ENCODE data around the gene CDC5L.

The CDC5L gene

GRCh38 chr6:44375071-44375470 is 12.4 kb upstream of the CDC5L start:
- no peak for DNase-seq

DNA sequence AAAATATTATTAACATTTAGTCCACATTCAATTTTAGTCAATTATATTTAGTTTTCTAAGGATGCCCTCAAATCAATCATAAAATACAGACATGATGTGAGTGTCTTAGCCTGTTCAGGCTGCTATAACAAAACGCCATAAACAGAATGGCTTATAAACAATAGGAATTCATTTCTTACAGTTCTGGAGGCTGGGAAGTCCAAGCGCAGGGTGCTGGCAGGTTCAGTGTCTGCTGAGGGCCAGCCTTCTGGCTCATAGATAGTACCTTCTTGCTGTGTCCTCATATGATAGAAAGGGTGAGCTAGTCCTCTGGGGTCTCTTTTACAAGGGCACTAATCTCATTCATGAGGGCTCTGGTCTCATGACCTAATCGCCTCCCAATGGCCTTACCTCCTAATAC is 10.0 kb upstream of the CDC5L start:
- no peak for DNase-seq

- DNase-seq = no peak
These were observed 9.5 kb upstream of the CDC5L start for GRCh38 chr6:44377971-44378370.

- DNase-seq = no peak
These were observed 5.8 kb upstream of the CDC5L start for GRCh38 chr6:44381739-44382138.

DNA sequence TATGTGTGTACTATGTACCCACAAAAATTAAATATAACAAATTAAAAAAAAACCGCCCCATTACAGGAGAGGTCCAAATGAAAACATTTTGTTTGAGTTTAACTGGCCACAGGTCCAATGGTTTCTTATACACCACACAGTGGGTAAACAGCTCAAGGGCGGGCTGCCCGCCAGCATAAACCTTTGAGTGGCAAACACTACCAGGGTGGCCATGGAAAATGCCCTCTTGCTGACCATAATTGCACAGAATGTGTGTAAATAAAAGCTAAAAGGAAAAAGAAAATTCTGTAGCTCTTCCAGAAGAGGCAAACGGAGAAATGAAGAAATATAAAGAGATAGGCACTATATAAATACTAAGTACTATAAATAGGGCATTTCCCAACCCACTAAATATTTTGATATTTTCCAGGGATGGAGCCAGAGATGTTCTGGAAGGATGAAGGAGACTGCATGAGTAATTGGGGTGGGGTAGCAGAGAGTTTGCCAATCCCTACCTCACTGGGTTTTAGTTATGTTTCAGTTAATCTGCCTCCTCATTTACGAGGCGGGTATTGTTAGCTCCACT is 1.1 kb upstream of the CDC5L start:
- DNase-seq = no peak

- no peak for DNase-seq
These were observed 569 bp upstream of the CDC5L start for GRCh38 chr6:44386929-44387345.

DNA sequence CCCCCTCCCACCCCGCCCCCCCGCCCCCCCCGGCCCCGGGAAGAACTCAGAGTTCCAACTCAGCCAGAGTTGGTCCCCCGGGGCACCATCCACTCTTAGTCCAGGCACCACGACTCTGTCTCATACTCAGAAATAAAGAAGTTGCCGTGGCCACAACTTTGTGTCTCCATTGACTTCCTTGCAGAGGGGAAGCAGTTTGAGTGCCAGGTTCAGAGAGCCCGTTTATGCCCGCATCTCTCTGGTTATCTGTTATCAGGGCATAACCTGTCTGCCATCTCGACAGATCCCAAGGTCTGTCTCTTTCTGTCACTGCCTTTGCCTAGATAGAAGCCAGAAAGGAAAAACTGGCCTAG is 605 bp downstream of the CDC5L start:
- peak in 1 of 2 experiments; percentile 53 for DNase-seq

DNA sequence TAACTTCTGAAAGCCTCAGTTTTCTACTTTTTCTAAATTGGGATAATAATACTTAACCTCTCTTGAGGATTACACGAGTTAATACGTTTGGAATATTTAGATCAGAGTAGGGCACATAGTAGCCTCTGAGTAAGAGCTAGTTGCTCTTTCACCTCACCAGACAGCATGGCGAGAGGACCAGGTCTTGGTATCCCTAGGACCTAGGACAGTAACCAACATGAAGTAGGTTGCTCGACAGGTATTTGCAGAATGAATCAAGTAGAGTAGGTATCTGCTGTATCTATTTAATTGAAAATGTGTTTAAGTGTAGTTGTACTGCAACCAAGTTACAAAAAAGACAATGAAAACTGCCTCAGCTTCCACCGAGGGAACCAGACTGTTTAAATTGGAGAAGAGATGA is 1.4 kb downstream of the CDC5L start:
- DNase-seq = no peak

GRCh38 chr6:44390158-44390683 is 2.7 kb downstream of the CDC5L start:
- no peak for DNase-seq

GRCh38 chr6:44395501-44395900 is 8.0 kb downstream of the CDC5L start:
- DNase-seq = no peak

- no peak for DNase-seq
These were observed 9.5 kb downstream of the CDC5L start for GRCh38 chr6:44396968-44397367.

- no peak for DNase-seq
These were observed 10.1 kb downstream of the CDC5L start for GRCh38 chr6:44397424-44398164.

- no peak for DNase-seq
These were observed 12.5 kb downstream of the CDC5L start for GRCh38 chr6:44399991-44400390.

- no peak for DNase-seq
These were observed 13.1 kb downstream of the CDC5L start for GRCh38 chr6:44400572-44400971.

GRCh38 chr6:44401138-44401537 is 13.6 kb downstream of the CDC5L start:
- DNase-seq = no peak

DNA sequence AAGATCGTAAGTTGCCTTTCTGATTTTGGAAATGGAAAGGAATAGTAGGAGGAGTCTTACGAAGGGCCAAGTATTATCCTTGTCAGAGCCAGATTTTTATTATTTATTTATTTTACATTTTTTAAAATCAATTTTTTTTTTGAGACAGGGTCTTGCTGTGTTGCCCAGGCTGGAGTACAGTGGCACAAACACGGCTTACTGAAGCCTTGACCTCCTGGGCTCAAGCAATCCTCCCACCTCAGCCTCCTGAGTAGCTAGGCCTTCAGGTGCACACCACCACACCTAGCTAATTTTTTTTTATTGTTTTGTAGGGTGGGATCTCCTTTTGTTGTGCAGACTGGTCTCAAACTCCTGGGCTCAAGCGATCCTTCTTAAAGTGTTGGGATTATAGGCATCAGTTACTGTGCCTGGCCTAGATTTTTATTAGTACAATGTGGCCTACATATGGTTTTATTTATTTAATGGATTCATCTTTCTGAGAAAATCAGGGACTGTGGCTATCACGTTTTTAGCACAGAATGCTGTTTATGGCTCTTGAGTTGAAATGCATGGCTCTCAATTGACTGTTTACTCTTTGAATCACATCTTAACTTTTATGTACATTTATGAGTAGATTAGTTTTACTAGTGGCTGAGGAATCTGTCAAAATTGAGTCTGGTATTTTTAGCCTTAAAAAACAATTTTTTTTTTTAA is 16.7 kb downstream of the CDC5L start:
- no peak for DNase-seq

GRCh38 chr6:44404715-44405099 is 17.2 kb downstream of the CDC5L start:
- DNase-seq = no peak

DNA sequence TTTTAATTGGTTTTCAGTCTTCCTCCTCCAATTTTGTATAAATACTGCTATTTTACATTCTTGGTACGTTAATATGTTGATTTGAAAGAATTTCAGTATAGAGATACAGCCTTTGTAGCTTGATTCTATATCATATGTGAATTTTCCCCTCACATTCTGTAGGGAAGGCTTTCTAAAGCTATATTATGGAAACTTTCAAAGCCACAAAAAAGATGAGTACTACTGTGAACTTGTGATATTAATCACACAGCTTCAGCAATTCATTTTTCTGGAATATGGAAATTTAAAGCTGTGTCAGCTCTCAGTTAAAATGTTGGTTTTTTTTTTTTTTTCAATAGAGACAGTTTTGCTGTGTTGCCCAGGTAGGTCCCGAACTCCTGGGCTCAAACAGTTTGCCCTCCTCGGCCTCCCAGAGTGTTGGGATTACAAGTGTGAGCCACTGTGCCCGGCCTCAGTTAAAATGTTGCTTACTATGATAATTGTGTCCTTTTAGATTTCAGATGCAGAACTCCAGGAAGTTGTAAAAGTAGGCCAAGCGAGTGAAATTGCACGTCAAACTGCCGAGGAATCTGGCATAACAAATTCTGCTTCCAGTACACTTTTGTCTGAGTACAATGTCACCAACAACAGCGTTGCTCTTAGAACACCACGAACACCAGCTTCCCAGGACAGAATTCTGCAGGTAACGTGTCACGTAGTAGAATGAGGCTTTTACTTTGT is 20.6 kb downstream of the CDC5L start:
- DNase-seq = no peak

- DNase-seq = no peak
These were observed 21.8 kb downstream of the CDC5L start for GRCh38 chr6:44409207-44409794.

GRCh38 chr6:44410363-44410762 is 22.9 kb downstream of the CDC5L start:
- no peak for DNase-seq

DNA sequence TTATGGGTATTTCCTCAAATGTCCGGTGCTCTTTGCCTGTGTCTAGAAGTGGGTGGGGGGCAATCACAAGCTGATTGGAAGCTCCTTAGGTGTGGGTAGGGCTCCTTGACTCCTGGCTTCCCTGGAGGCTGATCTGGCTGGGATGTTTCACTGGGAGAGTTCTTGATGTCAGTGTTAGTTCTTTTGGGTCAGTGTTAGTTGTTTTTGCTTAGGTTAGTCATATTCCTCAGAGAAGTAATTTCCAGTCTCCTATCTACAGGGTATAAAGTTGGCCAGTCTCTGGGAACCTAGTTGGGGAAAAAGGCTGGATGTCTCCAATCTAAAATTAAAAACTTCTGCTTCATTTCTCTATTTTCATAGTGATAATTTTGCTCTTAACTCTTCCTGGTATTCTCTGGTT is 23.6 kb downstream of the CDC5L start:
- no peak for DNase-seq

DNA sequence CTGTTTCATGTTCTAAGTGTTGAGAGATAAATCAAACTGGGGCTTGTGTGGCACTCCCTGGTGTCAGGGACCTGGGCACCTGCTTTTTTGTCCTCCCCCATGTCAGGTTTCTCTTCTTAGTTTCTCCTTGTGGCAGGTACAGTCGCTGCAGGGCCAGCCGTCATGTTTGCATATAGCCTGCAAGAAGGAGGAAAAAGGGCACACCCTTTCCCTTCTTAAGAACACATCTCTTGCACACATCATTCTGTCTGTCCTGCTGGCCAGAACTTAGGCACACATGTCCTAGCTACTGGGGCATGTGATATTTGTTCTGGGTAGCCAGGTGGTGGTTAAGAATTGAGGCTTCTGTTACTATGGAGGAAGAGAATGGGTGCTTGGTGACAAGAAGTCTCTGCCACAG is 27.9 kb downstream of the CDC5L start:
- DNase-seq = no peak

DNA sequence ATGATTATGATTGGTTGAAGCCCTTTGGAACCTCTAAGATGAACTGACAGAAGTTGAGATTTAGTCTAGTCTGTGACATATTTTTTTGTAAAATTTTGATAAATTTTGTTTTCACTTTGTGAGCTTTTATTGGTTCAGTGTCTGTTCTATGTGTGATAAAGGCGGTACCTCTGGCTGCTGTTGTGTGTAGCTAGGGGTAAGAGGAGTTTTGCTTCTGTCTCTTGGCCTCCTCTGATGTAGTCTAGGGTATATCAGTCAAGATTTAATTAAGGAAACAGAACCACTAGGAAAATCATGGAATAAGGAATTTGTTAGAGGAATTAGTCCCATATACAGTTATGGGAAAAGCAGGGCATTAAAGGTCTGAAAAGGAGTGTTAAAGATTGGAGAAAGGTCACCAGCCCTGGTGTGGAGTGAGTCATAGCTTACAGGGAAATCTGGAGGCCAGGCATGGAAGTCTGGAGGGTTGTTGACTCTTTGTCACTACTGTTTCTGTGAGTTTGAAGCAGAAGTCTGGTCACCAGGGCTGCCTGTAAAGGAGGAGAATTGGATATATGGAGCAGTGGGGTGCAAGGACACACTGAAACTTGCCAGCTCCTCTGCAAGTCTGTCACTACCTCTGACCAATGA is 28.5 kb downstream of the CDC5L start:
- DNase-seq = peak in 1 of 2 experiments; percentile 24
